SK-N-MC (cell line): Measurements from ENCODE around the gene ATAD2B.
"Not testable (repeated sequence)": the region's sequence is repeated elsewhere in the genome, so short reads cannot be mapped to it uniquely, and the experiment has no call there.

Experiments
- DNase-seq: peaks from one replicate; pipeline ENCODE4 v3.0.0-alpha.2; 2011; ENCODE audit warnings: low read depth, low spot score
- H3K27ac ChIP-seq: fragments of 200-600 bp; sonication (generic); 2 replicates; pipeline ENCODE4 v1.5.1; 2016; ENCODE audit warnings: mixed run types
- H3K36me3 ChIP-seq: fragments of 200-600 bp; sonication (generic); 2 replicates; pipeline ENCODE4 v1.6.1; 2017; ENCODE audit warnings: antibody characterized with exemption, low read length, mixed read lengths; ENCODE audit not compliant: insufficient read depth
- H3K4me3 ChIP-seq: fragments of 200-600 bp; sonication (generic); 2 replicates; pipeline ENCODE4 v1.5.1; 2016
- H3K9ac ChIP-seq: fragments of 200-600 bp; sonication (generic); 2 replicates; pipeline ENCODE4 v1.8.0; 2017; ENCODE audit warnings: mixed run types, mixed read lengths; ENCODE audit not compliant: insufficient read length
- H3K9me3 ChIP-seq: fragments of 200-600 bp; sonication (generic); 2 replicates; pipeline ENCODE4 v1.6.1; 2017; ENCODE audit warnings: low read depth, mild to moderate bottlenecking, antibody characterized with exemption, low read length, moderate library complexity, mixed read lengths
- EZH2 ChIP-seq: fragments of 200-600 bp; sonication (generic); IDR thresholded peaks from one replicate; pipeline ENCODE4 v1.6.1; 2017; ENCODE audit warnings: antibody characterized with exemption
- FOXP2 ChIP-seq: optimal IDR thresholded peaks from 2 replicates; pipeline ENCODE3; 2011; ENCODE audit warnings: mild to moderate bottlenecking, moderate library complexity; ENCODE audit not compliant: insufficient read depth; ENCODE audit errors: extremely low read length, control extremely low read depth
- POLR2AphosphoS5 ChIP-seq: IDR thresholded peaks from 2 replicates; pipeline ENCODE4 v1.6.1; 2012; ENCODE audit warnings: mild to moderate bottlenecking, low read depth, low read length, borderline replicate concordance

ATAD2B gene

DNA sequence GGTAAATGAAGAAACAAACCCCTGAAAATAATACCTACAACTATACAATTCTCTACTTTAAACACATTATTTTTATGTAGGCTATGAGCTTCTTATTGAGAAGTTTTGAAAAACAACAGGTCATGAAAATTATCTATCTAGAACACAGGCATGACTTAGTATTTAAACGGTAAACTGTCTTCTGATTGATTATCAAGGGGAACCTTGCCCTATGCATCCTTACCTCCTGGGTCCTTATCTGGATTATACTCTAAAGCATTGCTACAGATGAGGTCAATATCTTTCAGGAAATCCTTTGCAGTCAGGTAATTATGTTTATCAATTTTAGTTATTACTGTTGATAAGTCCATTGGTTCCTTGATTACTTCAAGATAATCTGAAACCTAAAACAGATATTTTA lies 144.3 kb downstream of the ATAD2B start:
- Histone ChIP-seq H3K4me3 (no peak overlapping the region), H3K36me3 (no peaks in the 10 kb centered on the region; the same call in none of the 2 replicates), H3K9me3 (no peaks in the 10 kb centered on the region), H3K9ac (no peak overlapping the region), H3K27ac (no peak overlapping the region)
- no peak for DNase-seq
- TF ChIP-seq FOXP2 (no peak), EZH2 (no peak), POLR2AphosphoS5 (no peak)

DNA sequence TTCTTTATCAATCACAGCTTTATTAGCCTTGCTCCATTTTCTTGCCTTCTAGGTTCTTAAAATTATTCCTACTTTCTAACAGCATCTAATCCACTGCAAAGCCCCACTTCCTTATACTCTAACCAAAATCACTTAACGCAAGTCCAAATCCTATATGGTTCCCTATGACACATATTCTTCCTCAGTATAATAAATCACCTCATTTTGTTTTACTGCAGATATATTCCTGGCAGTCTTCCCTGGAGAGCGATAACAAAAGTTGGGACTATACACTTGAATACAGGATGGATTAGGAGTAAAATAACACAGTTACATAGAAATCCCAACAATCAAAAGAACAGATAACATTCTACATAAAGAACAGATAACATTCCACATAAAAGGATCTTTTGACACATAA lies 144.8 kb downstream of the ATAD2B start:
- Histone ChIP-seq H3K36me3 (no peaks in the 10 kb centered on the region; the same call in none of the 2 replicates), H3K9ac (no peak overlapping the region), H3K27ac (no peak overlapping the region), H3K4me3 (no peak overlapping the region), H3K9me3 (no peaks in the 10 kb centered on the region)
- no peak for DNase-seq
- TF ChIP-seq EZH2: no peak
- TF ChIP-seq FOXP2: no peak
- no peak for TF ChIP-seq POLR2AphosphoS5

DNA sequence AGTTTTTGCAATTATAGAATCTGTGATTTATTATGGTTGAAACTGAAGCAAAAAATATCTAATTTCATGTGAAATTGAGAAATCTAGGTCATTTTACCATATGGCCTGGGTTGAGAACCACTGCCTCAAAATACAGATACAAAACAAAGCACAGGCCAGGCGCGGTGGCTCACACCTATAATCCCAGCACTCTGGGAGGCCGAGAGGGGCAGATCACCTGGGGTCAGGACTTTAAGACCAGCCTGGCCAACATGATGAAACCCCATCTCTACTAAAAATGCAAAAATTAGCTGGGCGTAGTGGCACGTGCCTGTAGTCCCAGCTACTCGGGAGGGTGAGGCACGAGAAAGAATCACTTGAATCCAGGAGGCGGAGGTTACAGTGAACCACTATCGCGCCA lies 146.5 kb downstream of the ATAD2B start:
- not testable (repeated sequence) for H3K4me3 ChIP-seq, H3K9me3 ChIP-seq, H3K36me3 ChIP-seq, H3K9ac ChIP-seq, DNase-seq, H3K27ac ChIP-seq

DNA sequence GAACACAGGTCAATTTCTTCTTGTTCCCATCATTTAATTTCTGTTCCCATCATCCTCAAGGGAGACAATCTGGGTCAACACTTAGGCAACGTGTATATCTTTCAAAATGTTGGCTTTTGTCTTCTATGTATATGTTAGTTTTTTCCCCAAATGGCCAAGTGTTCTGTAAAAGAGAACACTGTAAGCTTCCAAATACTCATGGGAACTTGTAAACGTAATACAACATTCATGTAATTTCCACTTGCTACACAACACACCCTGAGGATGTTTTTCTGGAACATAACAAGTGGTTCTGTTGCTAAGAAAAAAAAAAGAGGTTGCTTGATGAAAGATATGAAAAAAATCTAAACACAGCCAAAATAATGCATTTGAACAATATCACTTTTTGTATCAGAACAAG lies 149.1 kb downstream of the ATAD2B start:
- TF ChIP-seq EZH2: no peak
- no peak for TF ChIP-seq FOXP2
- TF ChIP-seq POLR2AphosphoS5: no peak
- H3K9me3 ChIP-seq: no peaks in the 10 kb centered on the region
- peaks cover 4% of the 10 kb centered on the region for H3K36me3 ChIP-seq
- no peak for DNase-seq
- no peak overlapping the region for H3K9ac ChIP-seq
- H3K4me3 ChIP-seq: no peak overlapping the region
- no peak overlapping the region for H3K27ac ChIP-seq

DNA sequence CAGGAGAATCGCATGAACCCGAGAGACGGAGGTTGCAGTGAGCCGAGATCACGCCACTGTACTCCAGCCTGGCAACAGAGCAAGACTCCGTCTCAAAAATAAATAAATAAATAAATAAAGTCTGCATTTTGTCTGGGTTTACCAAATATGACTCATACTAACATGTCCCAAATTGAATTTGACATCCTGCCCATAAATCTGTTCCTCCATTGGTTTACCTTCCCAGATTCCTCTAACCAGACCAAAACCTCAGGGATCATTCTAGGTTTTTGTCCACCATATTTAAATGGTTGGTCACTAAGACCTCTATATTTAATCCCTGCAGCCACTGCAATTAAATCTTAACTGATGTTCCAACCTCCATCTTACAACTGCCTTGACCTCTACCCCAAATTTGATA lies 150.9 kb downstream of the ATAD2B start:
- DNase-seq: no peak
- H3K27ac ChIP-seq: no peak overlapping the region
- peaks cover 4% of the 10 kb centered on the region; the same call in 1 of the 2 replicates for H3K9me3 ChIP-seq
- TF ChIP-seq EZH2 (no peak), FOXP2 (no peak), POLR2AphosphoS5 (no peak)
- H3K9ac ChIP-seq: no peak overlapping the region
- H3K4me3 ChIP-seq: no peak overlapping the region
- H3K36me3 ChIP-seq: peaks cover 20% of the 10 kb centered on the region

DNA sequence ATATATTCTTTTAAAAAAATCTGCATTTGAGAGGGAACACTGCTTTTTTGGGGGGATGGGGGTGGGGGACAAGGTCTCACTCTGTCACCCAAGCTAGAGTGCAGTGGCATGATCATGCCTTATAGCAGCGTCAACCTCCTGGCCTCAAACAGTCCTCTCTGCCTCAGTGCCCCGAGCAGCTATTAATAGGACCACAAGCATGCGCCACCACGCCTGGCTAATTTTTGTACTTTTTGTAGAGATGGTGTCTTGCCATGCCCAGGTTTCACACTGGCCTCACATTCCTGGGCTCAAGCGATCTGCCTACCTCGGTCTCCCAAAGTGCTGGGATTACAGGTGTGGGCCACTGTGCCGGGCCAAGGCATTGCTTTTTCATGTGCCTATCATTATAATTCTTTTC lies 154.2 kb downstream of the ATAD2B start:
- Histone ChIP-seq H3K27ac (no peak overlapping the region), H3K4me3 (no peak overlapping the region), H3K9ac (no peak overlapping the region), H3K36me3 (peaks cover 27% of the 10 kb centered on the region), H3K9me3 (peaks cover 4% of the 10 kb centered on the region; the same call in 1 of the 2 replicates)
- DNase-seq: no peak
- TF ChIP-seq EZH2 (no peak), POLR2AphosphoS5 (no peak), FOXP2 (no peak)

DNA sequence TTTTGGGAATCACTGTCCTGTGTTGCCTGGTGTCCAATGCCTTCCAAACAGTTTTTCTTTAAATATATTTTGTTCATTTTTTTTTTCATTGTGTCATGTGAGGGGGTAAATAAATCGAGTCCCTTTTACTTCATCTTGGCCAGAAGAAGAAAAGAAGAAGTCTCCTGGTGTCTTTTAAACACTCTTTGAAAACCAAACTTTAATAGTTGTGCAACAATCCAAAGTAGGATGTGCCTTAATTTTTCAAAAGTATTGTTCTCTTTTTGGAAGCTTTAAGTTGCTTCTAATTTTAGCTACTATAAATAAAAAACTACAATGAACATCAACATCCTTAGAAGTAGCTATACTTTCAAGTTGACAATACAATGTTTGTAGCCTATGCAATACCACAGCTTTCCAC lies 154.9 kb downstream of the ATAD2B start:
- no peak for DNase-seq
- H3K4me3 ChIP-seq: no peak overlapping the region
- H3K9ac ChIP-seq: no peak overlapping the region
- peaks cover 4% of the 10 kb centered on the region; the same call in 1 of the 2 replicates for H3K9me3 ChIP-seq
- peaks cover 27% of the 10 kb centered on the region for H3K36me3 ChIP-seq
- no peak overlapping the region for H3K27ac ChIP-seq
- TF ChIP-seq EZH2: no peak
- TF ChIP-seq POLR2AphosphoS5: no peak
- TF ChIP-seq FOXP2: no peak

DNA sequence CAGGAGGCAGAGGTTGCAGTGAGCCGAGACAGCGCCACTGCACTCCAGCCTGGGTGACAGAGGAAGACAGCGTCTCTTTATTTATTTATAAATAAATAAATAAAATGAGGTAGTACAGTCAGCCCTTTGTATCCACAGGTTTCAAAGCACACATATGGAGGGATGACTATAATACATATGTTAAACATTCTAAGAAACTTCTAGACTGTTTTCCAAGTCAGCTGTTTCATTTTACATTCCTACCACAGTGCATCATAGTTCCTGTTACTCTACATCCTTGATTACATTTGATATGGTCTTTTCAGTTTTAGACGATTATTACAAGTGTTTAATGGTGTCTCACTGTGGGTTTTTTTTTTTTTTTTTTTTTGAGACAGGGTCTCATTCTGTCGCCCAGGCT lies 157.6 kb downstream of the ATAD2B start:
- Histone ChIP-seq H3K9me3 (peaks cover 4% of the 10 kb centered on the region; the same call in 1 of the 2 replicates), H3K36me3 (peaks cover 31% of the 10 kb centered on the region), H3K27ac (no peak overlapping the region), H3K4me3 (no peak overlapping the region), H3K9ac (no peak overlapping the region)
- DNase-seq: no peak
- TF ChIP-seq EZH2: no peak
- TF ChIP-seq POLR2AphosphoS5: no peak
- TF ChIP-seq FOXP2: no peak

DNA sequence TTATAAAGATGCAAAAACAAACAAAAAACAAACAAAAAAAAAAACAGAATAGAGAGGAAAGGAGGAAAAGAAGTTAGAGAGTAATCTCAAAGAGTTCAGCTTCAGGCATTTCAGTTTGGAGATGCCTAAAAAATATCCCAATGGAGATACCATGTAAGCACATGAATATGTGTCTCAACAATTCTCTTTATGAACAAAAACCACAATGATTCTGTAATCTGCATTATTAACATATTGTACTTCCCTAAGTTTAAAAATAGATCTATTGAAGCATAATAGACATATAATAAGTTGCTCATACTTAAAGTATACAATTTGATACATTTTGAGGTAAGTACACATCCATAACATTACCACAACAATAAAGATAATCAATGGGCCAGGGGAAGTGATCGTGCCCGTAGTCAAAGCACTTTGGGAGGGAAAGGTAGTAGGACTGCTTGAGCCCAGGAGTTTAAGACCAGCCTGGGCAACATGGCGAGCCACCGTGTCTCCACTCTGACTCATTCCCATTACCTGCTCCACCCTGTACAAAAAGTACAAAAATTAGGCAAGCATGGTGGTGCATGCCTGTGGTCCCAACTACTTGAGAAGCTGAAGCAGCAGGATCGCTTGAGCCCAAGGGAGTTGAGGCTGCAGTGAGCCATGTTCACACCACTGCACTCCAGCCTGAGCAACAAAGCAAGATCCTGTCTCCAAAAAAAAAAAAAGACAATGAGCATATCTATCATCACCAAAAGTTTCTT lies 158.9 kb downstream of the ATAD2B start:
- peaks cover 35% of the 10 kb centered on the region for H3K36me3 ChIP-seq
- TF ChIP-seq FOXP2 (no peak), POLR2AphosphoS5 (no peak), EZH2 (no peak)
- H3K9ac ChIP-seq: no peak overlapping the region
- DNase-seq: no peak
- H3K27ac ChIP-seq: no peak overlapping the region
- no peak overlapping the region for H3K4me3 ChIP-seq
- peaks cover 4% of the 10 kb centered on the region; the same call in 1 of the 2 replicates for H3K9me3 ChIP-seq
